HepG2 (cell line): ENCODE results near the gene GALR3. TPM values are rescaled to one million over a fixed set of nuclear protein-coding genes. Genes with fewer than 3 reads are reported as not detected.

Experiments
- CCAR2 ChIP-seq: fragments of 200-400 bp; formaldehyde crosslinking; optimal IDR thresholded peaks from 2 replicates; pipeline ENCODE3; 2018; ENCODE audit warnings: low read depth, mild to moderate bottlenecking, low read length, moderate library complexity
- NFE2L1 ChIP-seq: sonication (generic); formaldehyde crosslinking; IDR thresholded peaks from 2 replicates; pipeline ENCODE4 v1.4.0; 2020; ENCODE audit warnings: missing genetic modification reagents, mild to moderate bottlenecking, borderline replicate concordance
- RAD51 ChIP-seq: fragments of 450-650 bp; IDR thresholded peaks from 2 replicates; pipeline ENCODE4 v1.6.1; 2016; ENCODE audit warnings: borderline replicate concordance
- ZNF230 ChIP-seq: sonication (generic); formaldehyde crosslinking; IDR thresholded peaks from 2 replicates; pipeline ENCODE4 v1.4.0; 2020; ENCODE audit warnings: mild to moderate bottlenecking, missing genetic modification reagents
- ZNF234 ChIP-seq: sonication (generic); formaldehyde crosslinking; conservative IDR thresholded peaks from 2 replicates; pipeline ENCODE4 v1.5.1; 2020; ENCODE audit warnings: mild to moderate bottlenecking, missing genetic modification reagents
- ZNF276 ChIP-seq: sonication (generic); formaldehyde crosslinking; IDR thresholded peaks from 2 replicates; pipeline ENCODE4 v1.4.0; 2020; ENCODE audit warnings: mild to moderate bottlenecking, low read depth, missing genetic modification reagents
- ZNF512 ChIP-seq: sonication (generic); formaldehyde crosslinking; IDR thresholded peaks from 2 replicates; pipeline ENCODE4 v1.4.0; 2020; ENCODE audit warnings: mild to moderate bottlenecking, missing genetic modification reagents
- ZUFSP ChIP-seq: sonication (generic); formaldehyde crosslinking; IDR thresholded peaks from 2 replicates; pipeline ENCODE4 v1.9.0; 2021; ENCODE audit warnings: missing genetic modification reagents, mild to moderate bottlenecking, borderline replicate concordance
- polyA plus RNA-seq, 8 experiments: library from polyadenylated mRNA; depleted of rRNA in 3 of 8; stranded (reverse) in 7 of 8; unstranded in 1 of 8; fragments of >200 nt; fragmentation: Illumina TruSeq in 4 of 8; extraction: Trizol in 4 of 8; gene quantifications; 2 replicates each; pipeline versions ENCODE4 v1.2.1 to v1.2.3, GENCODE V29; 2011 to 2016; ENCODE audit warnings: low read depth in 4 of 8, missing spikeins in 1 of 8, mixed read lengths in 1 of 8; ENCODE audit not compliant: insufficient read depth in 1 of 8
- total RNA-seq, 5 experiments: library from RNA; depleted of rRNA; stranded (reverse); fragments of >200 nt; fragmentation: Illumina TruSeq; extraction: Trizol; gene quantifications; 2 replicates each; pipeline ENCODE4 v1.2.3, GENCODE V29; 2016; ENCODE audit warnings: low read depth in 1 of 5

Gene GALR3
- total and polyA plus RNA-seq, 2 of the 13 experiments (the other 11 are each of a cell fraction or from before 2014, with no cell fraction given), result 0.13 TPM; not detected in 1

GRCh38 chr22:37842015-37842793 lies 19.0 kb downstream of the GALR3 start (continued):
- TF ChIP-seq ZUFSP (no peak), CCAR2 (no peak), ZNF234 (CRISPR knock-in tag) (no peak), ZNF276 (CRISPR knock-in tag) (no peak), RAD51 (no peak), ZNF230 (CRISPR knock-in tag) (no peak), NFE2L1 (no peak), ZNF512 (CRISPR knock-in tag) (no peak)
